Effector memory CD4-positive, alpha-beta T cell (primary cell): ENCODE measurements around the gene NBPF9.
"Not testable (repeated sequence)": the region's sequence is repeated elsewhere in the genome, so short reads cannot be mapped to it uniquely, and the experiment has no call there.

Experiments used
- DNase-seq, 3 donors: peaks; one replicate each; pipeline ENCODE4 v3.0.0-alpha.2; 2020
- H3K27ac ChIP-seq: 2 replicates; pipeline ENCODE4 v1.7.0; 2013; ENCODE audit warnings: mild to moderate bottlenecking, low read length, moderate library complexity; ENCODE audit not compliant: insufficient read depth, poor library complexity, severe bottlenecking
- H3K27me3 ChIP-seq: replicated peaks from 2 replicates; pipeline ENCODE4 v1.7.0; 2013; ENCODE audit warnings: mild to moderate bottlenecking, low read length; ENCODE audit not compliant: insufficient read depth, control insufficient read depth, poor library complexity, severe bottlenecking
- H3K36me3 ChIP-seq: 2 replicates; pipeline ENCODE4 v1.7.0; 2013; ENCODE audit warnings: mild to moderate bottlenecking, low read length, moderate library complexity; ENCODE audit not compliant: control insufficient read depth, insufficient read depth
- H3K4me1 ChIP-seq: 2 replicates; pipeline ENCODE4 v1.7.0; 2013; ENCODE audit warnings: low read length, mild to moderate bottlenecking; ENCODE audit not compliant: control insufficient read depth, insufficient read depth, poor library complexity, severe bottlenecking
- H3K4me3 ChIP-seq: 2 replicates; pipeline ENCODE4 v1.7.0; 2013; ENCODE audit warnings: low read length, low read depth, mild to moderate bottlenecking; ENCODE audit not compliant: insufficient read depth, poor library complexity, severe bottlenecking
- H3K9me3 ChIP-seq: 2 replicates; pipeline ENCODE4 v1.7.0; 2013; ENCODE audit warnings: mild to moderate bottlenecking, low read length, moderate library complexity; ENCODE audit not compliant: control insufficient read depth

The NBPF9 gene

GRCh38 chr1:149015522-149015921, 87.8 kb downstream of the NBPF9 start:
- H3K4me1 ChIP-seq, H3K27me3 ChIP-seq, H3K36me3 ChIP-seq, DNase-seq, H3K9me3 ChIP-seq, H3K4me3 ChIP-seq, H3K27ac ChIP-seq: not testable (repeated sequence)

GRCh38 chr1:149013513-149013912, 89.8 kb downstream of the NBPF9 start:
- not testable (repeated sequence) for H3K4me3 ChIP-seq, H3K36me3 ChIP-seq, H3K4me1 ChIP-seq, DNase-seq, H3K27ac ChIP-seq, H3K9me3 ChIP-seq, H3K27me3 ChIP-seq

- H3K27ac ChIP-seq, H3K36me3 ChIP-seq, H3K27me3 ChIP-seq, H3K4me3 ChIP-seq, H3K4me1 ChIP-seq, DNase-seq, H3K9me3 ChIP-seq: not testable (repeated sequence)
Observed at GRCh38 chr1:149012599-149012998, 90.8 kb downstream of the NBPF9 start.

GRCh38 chr1:149009761-149010160, 93.6 kb downstream of the NBPF9 start:
- H3K27ac ChIP-seq, H3K36me3 ChIP-seq, DNase-seq, H3K4me3 ChIP-seq, H3K4me1 ChIP-seq, H3K27me3 ChIP-seq, H3K9me3 ChIP-seq: not testable (repeated sequence)

- not testable (repeated sequence) for H3K9me3 ChIP-seq, H3K27me3 ChIP-seq, H3K27ac ChIP-seq, H3K36me3 ChIP-seq, H3K4me1 ChIP-seq, H3K4me3 ChIP-seq, DNase-seq
Observed at GRCh38 chr1:149008769-149009168, 94.6 kb downstream of the NBPF9 start.

- H3K4me1 ChIP-seq: not testable (repeated sequence)
Observed at GRCh38 chr1:149008326-149008725, 95.0 kb downstream of the NBPF9 start.

More at GRCh38 chr1:149008326-149008725, 95.0 kb downstream of the NBPF9 start:
- not testable (repeated sequence) for H3K27ac ChIP-seq, H3K9me3 ChIP-seq, H3K36me3 ChIP-seq, H3K27me3 ChIP-seq, H3K4me3 ChIP-seq, DNase-seq
